Ovary (tissue), 9 donors: Measurements from ENCODE around the gene CFAP92. TPM values are rescaled to one million over a fixed set of nuclear protein-coding genes. Genes with fewer than 3 reads are reported as not detected.

ENCODE experiments used
- DNase-seq, 5 donors: peaks; one replicate each; pipeline ENCODE4 v3.0.0-alpha.2; 2019 to 2020
- H3K27ac ChIP-seq, 2 donors: fragments of 200-600 bp; one replicate each; pipeline versions ENCODE4 v1.5.1 to v1.8.0; 2019 to 2022
- H3K27me3 ChIP-seq: fragments of 200-600 bp; one replicate; pipeline ENCODE4 v1.8.0; 2022
- H3K36me3 ChIP-seq: fragments of 200-600 bp; sonication (generic); one replicate; pipeline ENCODE4 v1.5.1; 2019
- H3K4me1 ChIP-seq: one replicate; pipeline ENCODE4 v1.8.1; 2013; ENCODE audit warnings: mild to moderate bottlenecking, moderate library complexity; ENCODE audit not compliant: insufficient read depth
- H3K4me3 ChIP-seq: fragments of 200-600 bp; sonication (generic); one replicate; pipeline ENCODE4 v1.5.1; 2017
- H3K9me3 ChIP-seq, 2 donors: fragments of 200-600 bp in 1 of 2; sonication (generic) in 1 of 2; one replicate each; pipeline versions ENCODE4 v1.5.1 to v1.8.1; 2013 to 2019; ENCODE audit warnings: mild to moderate bottlenecking in 1 of 2, moderate library complexity in 1 of 2
- EP300 ChIP-seq: sonication (generic); formaldehyde crosslinking; IDR thresholded peaks from one replicate; pipeline ENCODE4 v1.6.1; 2017; ENCODE audit warnings: antibody characterized with exemption
- POLR2A ChIP-seq: fragments of 450-650 bp; IDR thresholded peaks from one replicate; pipeline ENCODE4 v1.6.1; 2017; ENCODE audit warnings: antibody characterized with exemption, mild to moderate bottlenecking, moderate library complexity
- WGBS, 3 donors: extraction: QIAGEN DNeasy Blood & Tissue Kit in 1 of 3; methylation state at CpG; one replicate each; pipeline versions ENCODE4 v1.1.5 to v1.1.7; 2013 to 2017; 5-methylcytosine and 5-hydroxymethylcytosine counted together
- intact Hi-C, 4 donors: fragments of 100-400 bp; cut with DNase I; formaldehyde crosslinking; loops; one replicate each; pipeline versions ENCODE4 v1.11.0 to v1.15.1; 2022 to 2023
- polyA plus RNA-seq, 2 donors: library from polyadenylated mRNA; stranded (reverse); fragments of 200-250 nt in 1 of 2; fragments of 350-450 nt in 1 of 2; fragmentation: Illumina TruSeq in 1 of 2; extraction: RNeasy Lipid Tissue Mini Kit (QIAGEN cat#74804) in 1 of 2; gene quantifications; one replicate each; pipeline ENCODE4 v1.2.3, GENCODE V29; 2013 to 2014
- total RNA-seq, 7 donors: library from RNA; depleted of rRNA in 2 of 7; stranded (reverse); fragments of >200 nt in 2 of 7; fragmentation: NEBNext Ultra II Directional in 3 of 7; extraction: Animal tissue kit (Norgen Biotek cat#: 25700) in 3 of 7; gene quantifications; one replicate each; pipeline versions ENCODE4 v1.1.0 to v1.2.4, GENCODE V29; 2016 to 2023
- TF ChIP-seq, protein P1 (sequence below), 3 donors: fragments of 450-650 bp in 2 of 3; fragments of 200-600 bp in 1 of 3; IDR thresholded peaks; one replicate each; pipeline versions ENCODE4 v1.5.1 to v1.8.0; 2016 to 2022; ENCODE audit warnings: antibody characterized with exemption in 3 of 3, mild to moderate bottlenecking in 1 of 3
- donor health status: DM: no; HTN: no; CAD: no; lungs with moderate emphysema.
- donor health status: DM: no; HTN: no; CAD: no.
- donor health status: Bipolar disorder and iron deficiency.
- donor health status: DM: yes; HTN: yes; CAD: no.
- donor health status: DM: no; HTN: no; CAD: no.
- donor health status: DM: yes; HTN: yes; CAD: no.

Gene CFAP92
- total and polyA plus RNA-seq, 9 donors, result 0.89 to 3.8 (median 1.5) TPM

DNA sequence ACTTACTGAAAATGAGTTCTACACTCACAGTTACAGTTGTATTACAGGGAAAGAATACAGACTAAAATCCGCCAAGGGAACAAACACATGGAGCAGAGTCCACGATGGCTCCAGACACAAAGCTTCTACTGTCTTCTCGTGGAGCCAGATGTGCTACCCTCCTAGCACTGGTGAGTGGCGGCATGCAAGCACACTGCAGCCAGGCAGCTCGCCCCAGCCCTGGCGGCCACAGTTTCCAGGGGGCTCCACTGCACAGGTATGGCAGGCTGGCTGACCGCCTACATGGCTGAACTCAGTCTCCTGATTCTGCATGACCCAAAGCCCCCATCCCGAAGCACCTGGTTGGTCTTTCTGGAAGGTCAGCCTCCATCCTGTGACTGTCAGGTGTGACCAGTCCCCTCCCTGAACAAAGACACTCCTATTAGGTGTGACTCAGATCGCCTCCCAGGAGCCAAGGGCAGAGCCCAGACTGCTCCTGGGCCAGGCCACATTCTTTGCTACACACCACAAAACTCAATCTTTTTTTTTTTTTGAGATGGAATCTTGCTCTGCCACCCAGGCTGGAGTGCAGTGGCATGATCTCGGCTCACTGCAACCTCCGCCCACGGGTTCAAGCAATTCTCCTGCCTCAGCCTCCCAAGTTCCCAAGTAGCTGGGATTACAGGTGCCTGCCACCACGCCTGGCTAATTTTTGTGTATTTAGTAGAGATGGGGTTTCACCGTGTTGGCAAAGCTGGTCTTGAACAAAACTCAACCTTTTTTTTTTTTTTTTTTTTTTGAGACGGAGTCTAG lies 51.5 kb downstream of the CFAP92 start:
- WGBS, 3 donors, result 87 to 92% (median 88%) methylated on average over 15 of the region's 15 CpGs
- Histone ChIP-seq H3K4me3 (no peak overlapping the region), H3K27ac (no peak overlapping the region), H3K4me1 (no peaks in the 10 kb centered on the region), H3K36me3 (no peaks in the 10 kb centered on the region), H3K9me3 (no peaks in the 10 kb centered on the region), H3K27me3 (no peaks in the 10 kb centered on the region)
- intact Hi-C loops, result no loop called here
- TF ChIP-seq, protein P1, sequence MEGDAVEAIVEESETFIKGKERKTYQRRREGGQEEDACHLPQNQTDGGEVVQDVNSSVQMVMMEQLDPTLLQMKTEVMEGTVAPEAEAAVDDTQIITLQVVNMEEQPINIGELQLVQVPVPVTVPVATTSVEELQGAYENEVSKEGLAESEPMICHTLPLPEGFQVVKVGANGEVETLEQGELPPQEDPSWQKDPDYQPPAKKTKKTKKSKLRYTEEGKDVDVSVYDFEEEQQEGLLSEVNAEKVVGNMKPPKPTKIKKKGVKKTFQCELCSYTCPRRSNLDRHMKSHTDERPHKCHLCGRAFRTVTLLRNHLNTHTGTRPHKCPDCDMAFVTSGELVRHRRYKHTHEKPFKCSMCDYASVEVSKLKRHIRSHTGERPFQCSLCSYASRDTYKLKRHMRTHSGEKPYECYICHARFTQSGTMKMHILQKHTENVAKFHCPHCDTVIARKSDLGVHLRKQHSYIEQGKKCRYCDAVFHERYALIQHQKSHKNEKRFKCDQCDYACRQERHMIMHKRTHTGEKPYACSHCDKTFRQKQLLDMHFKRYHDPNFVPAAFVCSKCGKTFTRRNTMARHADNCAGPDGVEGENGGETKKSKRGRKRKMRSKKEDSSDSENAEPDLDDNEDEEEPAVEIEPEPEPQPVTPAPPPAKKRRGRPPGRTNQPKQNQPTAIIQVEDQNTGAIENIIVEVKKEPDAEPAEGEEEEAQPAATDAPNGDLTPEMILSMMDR (IDR thresholded peaks at IDR 0.05), result no peak
- TF ChIP-seq POLR2A (no peak), EP300 (no peak)
- DNase-seq, result no peak

GRCh38 chr3:128940252-128940651 lies 53.6 kb downstream of the CFAP92 start:
- Histone ChIP-seq H3K4me1 (no peaks in the 10 kb centered on the region), H3K4me3 (no peak overlapping the region), H3K27me3 (no peaks in the 10 kb centered on the region), H3K9me3 (no peaks in the 10 kb centered on the region), H3K27ac (no peak overlapping the region), H3K36me3 (no peaks in the 10 kb centered on the region)
- 92 to 98% (median 94%) methylated on average over 1 of the region's 1 CpG for WGBS, 3 donors
- intact Hi-C loops, result no loop called here
- TF ChIP-seq EP300, result no peak
- no peak for DNase-seq

GRCh38 chr3:128936341-128936740 lies 57.5 kb downstream of the CFAP92 start:
- Histone ChIP-seq H3K27ac (no peak overlapping the region), H3K9me3 (no peaks in the 10 kb centered on the region), H3K4me3 (no peak overlapping the region), H3K4me1 (no peaks in the 10 kb centered on the region), H3K27me3 (no peaks in the 10 kb centered on the region), H3K36me3 (no peaks in the 10 kb centered on the region)
- intact Hi-C loops, result no loop called here
- DNase-seq, result peak in 1 of 5 donors; percentile 2
- 67 to 78% (median 70%) methylated on average over 4 of the region's 4 CpGs for WGBS, 3 donors
- TF ChIP-seq EP300 (no peak), POLR2A (no peak)
- TF ChIP-seq, protein P1 (IDR thresholded peaks at IDR 0.05), result no peak

- H3K36me3 ChIP-seq, result no peaks in the 10 kb centered on the region
- WGBS, 3 donors, result 72 to 76% (median 75%) methylated on average over 2 of the region's 2 CpGs
- H3K27ac ChIP-seq, result no peak overlapping the region
- H3K27me3 ChIP-seq, result no peaks in the 10 kb centered on the region
- H3K4me3 ChIP-seq, result no peak overlapping the region
- TF ChIP-seq, protein P1 (IDR thresholded peaks at IDR 0.05), result no peak
- no peak for TF ChIP-seq POLR2A
- no peak for TF ChIP-seq EP300
- intact Hi-C loops, result no loop called here
- peak in 1 of 5 donors; percentile 1 for DNase-seq
- no peaks in the 10 kb centered on the region for H3K4me1 ChIP-seq
- no peaks in the 10 kb centered on the region for H3K9me3 ChIP-seq
Observed at GRCh38 chr3:128935922-128936321, 58.0 kb downstream of the CFAP92 start.

DNA sequence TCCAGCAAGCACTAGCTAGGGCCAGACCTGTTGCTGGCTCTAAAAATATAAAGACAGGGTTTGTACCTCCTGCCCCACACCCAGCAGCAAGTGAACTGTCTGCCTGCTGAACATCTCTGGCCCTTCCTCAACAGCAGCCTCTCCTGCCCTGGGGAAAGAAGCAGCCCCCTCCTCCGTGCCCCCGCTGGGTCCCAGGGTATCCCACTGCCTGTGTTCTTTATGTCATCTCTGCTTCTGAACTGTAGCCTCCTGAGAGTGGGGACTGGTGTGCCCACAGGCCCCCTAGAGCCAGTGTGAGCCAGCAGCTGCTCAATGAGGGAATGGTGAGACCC lies 60.0 kb downstream of the CFAP92 start:
- H3K36me3 ChIP-seq, result no peaks in the 10 kb centered on the region
- H3K27ac ChIP-seq, result no peak overlapping the region
- TF ChIP-seq, protein P1 (IDR thresholded peaks at IDR 0.05), result no peak
- TF ChIP-seq EP300 (no peak), POLR2A (no peak)
- intact Hi-C loops, result no loop called here
- no peaks in the 10 kb centered on the region for H3K27me3 ChIP-seq
- no peaks in the 10 kb centered on the region for H3K9me3 ChIP-seq
- 91 to 94% (median 93%) methylated on average over 2 of the region's 2 CpGs for WGBS, 3 donors
- DNase-seq, result peak in 1 of 5 donors; percentile 2
- H3K4me1 ChIP-seq, result no peaks in the 10 kb centered on the region
- no peak overlapping the region for H3K4me3 ChIP-seq
